Bone marrow (tissue), 2 donors: ENCODE results near the gene RNF43.

Experiments used
- DNase-seq, 2 donors: peaks; one replicate each; lab custom pipeline; 2025; lab: John Stamatoyannopoulos, UW

Gene RNF43

GRCh38 chr17:58417300-58418092, at the start of gene RNF43:
RNF43 (minus strand) TSS chr17:58417534; CDS start chr17:58415577, 1,957 bp downstream.
- peak; percentile 16 to 86 for DNase-seq

- no peak for DNase-seq
These were observed 38.2 kb upstream of the RNF43 start for GRCh38 chr17:58455491-58455890.

GRCh38 chr17:58452738-58453137, 35.4 kb upstream of the RNF43 start:
- DNase-seq, result no peak

- DNase-seq, result peak; percentile 2 to 79
These were observed 30.0 kb upstream of the RNF43 start for GRCh38 chr17:58447039-58447975.

- DNase-seq, result no peak
These were observed 28.8 kb upstream of the RNF43 start for GRCh38 chr17:58446086-58446485.

GRCh38 chr17:58436805-58437239, 19.5 kb upstream of the RNF43 start:
- DNase-seq, result no peak

- DNase-seq, result no peak
These were observed 18.9 kb upstream of the RNF43 start for GRCh38 chr17:58436245-58436644.

GRCh38 chr17:58432806-58433573, 15.7 kb upstream of the RNF43 start:
- no peak for DNase-seq

- DNase-seq, result no peak
These were observed 10.5 kb upstream of the RNF43 start for GRCh38 chr17:58427807-58428206.

- no peak for DNase-seq
These were observed 4.4 kb upstream of the RNF43 start for GRCh38 chr17:58421711-58422110.

- DNase-seq, result no peak
These were observed 3.5 kb upstream of the RNF43 start for GRCh38 chr17:58420827-58421226.

GRCh38 chr17:58416937-58417299, 416 bp downstream of the RNF43 start:
- DNase-seq, result no peak

GRCh38 chr17:58416396-58416795, 938 bp downstream of the RNF43 start:
- DNase-seq, result no peak

GRCh38 chr17:58415371-58416055, 1.8 kb downstream of the RNF43 start:
- DNase-seq, result no peak

- DNase-seq, result no peak
These were observed 2.7 kb downstream of the RNF43 start for GRCh38 chr17:58414596-58414997.

GRCh38 chr17:58413684-58414083, 3.6 kb downstream of the RNF43 start:
- DNase-seq, result no peak

- no peak for DNase-seq
These were observed 4.3 kb downstream of the RNF43 start for GRCh38 chr17:58412961-58413586.

GRCh38 chr17:58412064-58412703, 5.2 kb downstream of the RNF43 start:
- no peak for DNase-seq

- DNase-seq, result no peak
These were observed 5.9 kb downstream of the RNF43 start for GRCh38 chr17:58411408-58411894.

GRCh38 chr17:58410714-58411407, 6.5 kb downstream of the RNF43 start:
- no peak for DNase-seq
